ENCODE measurements around the gene OBP2A. TPM values are rescaled to one million over a fixed set of nuclear protein-coding genes. Genes with fewer than 3 reads are reported as not detected.

The OBP2A gene
- total RNA-seq, 1 experiment from 2014 or later, result not detected

- DNase-seq (ENCODE audit: low spot score), result no peak
These were observed 31.3 kb downstream of the OBP2A start for GRCh38 chr9:135577256-135577655.

GRCh38 chr9:135579356-135579755, 33.4 kb downstream of the OBP2A start:
- DNase-seq (ENCODE audit: low spot score), result no peak

- DNase-seq (ENCODE audit: low spot score), result no peak
These were observed 34.1 kb downstream of the OBP2A start for GRCh38 chr9:135579889-135580660.

GRCh38 chr9:135580664-135581380, 34.9 kb downstream of the OBP2A start:
- DNase-seq (ENCODE audit: low spot score), result no peak

GRCh38 chr9:135581636-135582426, 35.9 kb downstream of the OBP2A start:
- no peak for DNase-seq (ENCODE audit: low spot score)

- no peak for DNase-seq (ENCODE audit: low spot score)
These were observed 36.6 kb downstream of the OBP2A start for GRCh38 chr9:135582541-135582940.

GRCh38 chr9:135582966-135583687, 37.2 kb downstream of the OBP2A start:
- DNase-seq (ENCODE audit: low spot score), result no peak

- DNase-seq (ENCODE audit: low spot score), result no peak
These were observed 37.7 kb downstream of the OBP2A start for GRCh38 chr9:135583688-135584011.

- DNase-seq (ENCODE audit: low spot score), result no peak
These were observed 38.4 kb downstream of the OBP2A start for GRCh38 chr9:135584371-135584770.

GRCh38 chr9:135584934-135585333, 39.0 kb downstream of the OBP2A start:
- DNase-seq (ENCODE audit: low spot score), result no peak

- DNase-seq (ENCODE audit: low spot score), result no peak
These were observed 40.7 kb downstream of the OBP2A start for GRCh38 chr9:135586601-135587109.

GRCh38 chr9:135587658-135588057, 41.7 kb downstream of the OBP2A start:
- no peak for DNase-seq (ENCODE audit: low spot score)

- no peak for DNase-seq (ENCODE audit: low spot score)
These were observed 42.4 kb downstream of the OBP2A start for GRCh38 chr9:135588371-135588770.

GRCh38 chr9:135588886-135589595, 43.1 kb downstream of the OBP2A start:
- DNase-seq (ENCODE audit: low spot score), result no peak

GRCh38 chr9:135589596-135590485, 43.9 kb downstream of the OBP2A start:
- no peak for DNase-seq (ENCODE audit: low spot score)

GRCh38 chr9:135590486-135591079, 44.7 kb downstream of the OBP2A start:
- DNase-seq (ENCODE audit: low spot score), result no peak

- DNase-seq (ENCODE audit: low spot score), result no peak
These were observed 45.8 kb downstream of the OBP2A start for GRCh38 chr9:135591506-135592330.

GRCh38 chr9:135592331-135592590, 46.3 kb downstream of the OBP2A start:
- no peak for DNase-seq (ENCODE audit: low spot score)

- no peak for DNase-seq (ENCODE audit: low spot score)
These were observed 46.7 kb downstream of the OBP2A start for GRCh38 chr9:135592625-135593024.
